HG03039 (cell line): Measurements from ENCODE around the gene AGRN.

Experiments
- ATAC-seq: cut with Tn5 transposase; IDR thresholded peaks from one replicate; pipeline ENCODE4 v1.9.1; 2021; ENCODE audit warnings: mild to moderate bottlenecking, moderate library complexity; ENCODE audit not compliant: unreplicated experiment

The AGRN gene

GRCh38 chr1:1033731-1034438, 14.0 kb downstream of the AGRN start:
- ATAC-seq: no peak

GRCh38 chr1:1034439-1034781, 14.5 kb downstream of the AGRN start:
- no peak for ATAC-seq

GRCh38 chr1:1035291-1035943, 15.5 kb downstream of the AGRN start:
- ATAC-seq: no peak

- no peak for ATAC-seq
Measured at GRCh38 chr1:1037366-1038327, 17.7 kb downstream of the AGRN start.

GRCh38 chr1:1038694-1039093, 18.8 kb downstream of the AGRN start:
- no peak for ATAC-seq

GRCh38 chr1:1039145-1039910, 19.4 kb downstream of the AGRN start:
- ATAC-seq: no peak

- no peak for ATAC-seq
Measured at GRCh38 chr1:1040004-1040991, 20.4 kb downstream of the AGRN start.

- no peak for ATAC-seq
Measured at GRCh38 chr1:1041092-1041523, 21.2 kb downstream of the AGRN start.

GRCh38 chr1:1041873-1042272, 22.0 kb downstream of the AGRN start:
- no peak for ATAC-seq

GRCh38 chr1:1042835-1043234, 22.9 kb downstream of the AGRN start:
- no peak for ATAC-seq

GRCh38 chr1:1043411-1043810, 23.5 kb downstream of the AGRN start:
- no peak for ATAC-seq

GRCh38 chr1:1043921-1044320, 24.0 kb downstream of the AGRN start:
- no peak for ATAC-seq

- no peak for ATAC-seq
Measured at GRCh38 chr1:1044455-1045078, 24.6 kb downstream of the AGRN start.

GRCh38 chr1:1045129-1045528, 25.2 kb downstream of the AGRN start:
- ATAC-seq: no peak

GRCh38 chr1:1046243-1046642, 26.3 kb downstream of the AGRN start:
- no peak for ATAC-seq

- ATAC-seq: no peak
Measured at GRCh38 chr1:1046767-1047166, 26.8 kb downstream of the AGRN start.

GRCh38 chr1:1047407-1047806, 27.5 kb downstream of the AGRN start:
- no peak for ATAC-seq

GRCh38 chr1:1047963-1048362, 28.0 kb downstream of the AGRN start:
- ATAC-seq: no peak

- ATAC-seq: no peak
Measured at GRCh38 chr1:1048765-1049164, 28.8 kb downstream of the AGRN start.
